ENCODE results near the gene ZBTB7A. TPM values are rescaled to one million over a fixed set of nuclear protein-coding genes. Genes with fewer than 3 reads are reported as not detected.

The ZBTB7A gene
- total and polyA plus RNA-seq, 8 donors: 7.1 to 49.5 (median 11.4) TPM

DNA sequence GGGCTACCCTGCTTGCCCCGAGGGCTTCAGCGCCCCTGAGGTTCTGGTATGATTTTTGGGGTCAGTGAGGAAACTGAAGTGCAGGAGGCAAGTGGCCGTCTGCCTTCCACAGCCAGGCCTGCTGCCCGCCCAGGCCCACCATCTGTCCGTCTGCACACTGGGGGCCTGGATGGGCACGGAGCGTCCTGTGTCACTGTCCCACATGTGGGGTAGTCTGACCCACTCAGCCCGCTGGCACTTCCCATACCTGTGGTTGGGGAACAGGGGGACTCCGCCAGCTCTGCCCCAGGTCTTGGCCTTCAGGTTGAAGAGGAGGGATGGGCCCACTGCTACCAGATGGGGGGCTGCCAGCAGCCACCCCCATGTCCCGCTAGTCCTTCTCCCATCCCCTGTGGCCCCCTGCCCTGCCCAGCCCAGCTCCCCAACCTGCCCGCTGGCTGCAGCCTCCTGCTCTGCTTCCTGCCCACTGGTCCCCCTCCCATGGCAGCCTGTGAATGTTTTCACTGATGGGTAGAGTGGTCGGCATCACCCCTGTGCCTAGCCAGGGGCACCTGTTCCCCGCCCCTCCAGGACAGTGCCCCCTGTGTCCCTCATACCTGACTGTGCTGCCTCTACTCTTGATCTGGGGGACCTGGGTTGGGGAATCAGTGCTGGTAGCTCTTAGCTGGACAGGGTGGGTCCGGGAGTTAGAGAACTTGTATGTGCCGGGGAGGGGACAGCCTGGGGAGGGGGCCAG lies 49.6 kb downstream of the ZBTB7A start:
- Histone ChIP-seq H3K4me1 (peaks cover 0 to 13% of the 10 kb centered on the region in 2 donors), H3K36me3 (peaks cover 0 to 68% of the 10 kb centered on the region in 2 donors), H3K27me3 (no peaks in the 10 kb centered on the region), H3K9me3 (peaks cover 0 to 2% of the 10 kb centered on the region in 2 donors), H3K27ac (no peak overlapping the region), H3K4me3 (no peak overlapping the region)
- TF ChIP-seq, protein P1, sequence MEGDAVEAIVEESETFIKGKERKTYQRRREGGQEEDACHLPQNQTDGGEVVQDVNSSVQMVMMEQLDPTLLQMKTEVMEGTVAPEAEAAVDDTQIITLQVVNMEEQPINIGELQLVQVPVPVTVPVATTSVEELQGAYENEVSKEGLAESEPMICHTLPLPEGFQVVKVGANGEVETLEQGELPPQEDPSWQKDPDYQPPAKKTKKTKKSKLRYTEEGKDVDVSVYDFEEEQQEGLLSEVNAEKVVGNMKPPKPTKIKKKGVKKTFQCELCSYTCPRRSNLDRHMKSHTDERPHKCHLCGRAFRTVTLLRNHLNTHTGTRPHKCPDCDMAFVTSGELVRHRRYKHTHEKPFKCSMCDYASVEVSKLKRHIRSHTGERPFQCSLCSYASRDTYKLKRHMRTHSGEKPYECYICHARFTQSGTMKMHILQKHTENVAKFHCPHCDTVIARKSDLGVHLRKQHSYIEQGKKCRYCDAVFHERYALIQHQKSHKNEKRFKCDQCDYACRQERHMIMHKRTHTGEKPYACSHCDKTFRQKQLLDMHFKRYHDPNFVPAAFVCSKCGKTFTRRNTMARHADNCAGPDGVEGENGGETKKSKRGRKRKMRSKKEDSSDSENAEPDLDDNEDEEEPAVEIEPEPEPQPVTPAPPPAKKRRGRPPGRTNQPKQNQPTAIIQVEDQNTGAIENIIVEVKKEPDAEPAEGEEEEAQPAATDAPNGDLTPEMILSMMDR (IDR thresholded peaks at IDR 0.05): no peak
- no peak for ATAC-seq
- DNase-seq: no peak
- intact Hi-C loops (cut with DNase I): no loop called here

DNA sequence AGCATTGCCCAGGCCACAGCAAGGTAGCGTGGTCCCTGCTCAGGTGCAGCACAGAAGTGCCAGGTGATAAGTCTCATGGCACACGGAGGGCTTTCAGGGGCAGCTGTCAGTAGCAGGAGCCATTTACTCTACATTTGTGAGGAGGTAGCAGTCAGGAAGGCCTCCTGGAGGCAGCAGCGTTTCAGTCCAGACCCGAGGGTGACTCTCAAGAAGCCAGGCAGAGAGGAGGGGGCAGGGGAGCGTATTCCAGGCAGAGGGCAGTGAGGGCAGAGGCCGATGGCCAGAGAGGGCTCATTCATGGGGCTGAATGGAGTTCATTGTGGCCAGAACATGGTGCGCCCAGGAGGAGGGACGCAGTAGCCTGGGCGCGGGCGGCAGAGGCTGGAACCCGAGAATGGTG lies 50.2 kb downstream of the ZBTB7A start:
- intact Hi-C loops (cut with DNase I): no loop called here
- Histone ChIP-seq H3K27ac (no peak overlapping the region), H3K9me3 (no peaks in the 10 kb centered on the region), H3K4me1 (peaks cover 0 to 13% of the 10 kb centered on the region in 2 donors), H3K4me3 (no peak overlapping the region), H3K36me3 (peaks cover 0 to 68% of the 10 kb centered on the region in 2 donors), H3K27me3 (no peaks in the 10 kb centered on the region)
- ATAC-seq (no peak), DNase-seq (no peak)
- TF ChIP-seq, protein P1 (IDR thresholded peaks at IDR 0.05): no peak

DNA sequence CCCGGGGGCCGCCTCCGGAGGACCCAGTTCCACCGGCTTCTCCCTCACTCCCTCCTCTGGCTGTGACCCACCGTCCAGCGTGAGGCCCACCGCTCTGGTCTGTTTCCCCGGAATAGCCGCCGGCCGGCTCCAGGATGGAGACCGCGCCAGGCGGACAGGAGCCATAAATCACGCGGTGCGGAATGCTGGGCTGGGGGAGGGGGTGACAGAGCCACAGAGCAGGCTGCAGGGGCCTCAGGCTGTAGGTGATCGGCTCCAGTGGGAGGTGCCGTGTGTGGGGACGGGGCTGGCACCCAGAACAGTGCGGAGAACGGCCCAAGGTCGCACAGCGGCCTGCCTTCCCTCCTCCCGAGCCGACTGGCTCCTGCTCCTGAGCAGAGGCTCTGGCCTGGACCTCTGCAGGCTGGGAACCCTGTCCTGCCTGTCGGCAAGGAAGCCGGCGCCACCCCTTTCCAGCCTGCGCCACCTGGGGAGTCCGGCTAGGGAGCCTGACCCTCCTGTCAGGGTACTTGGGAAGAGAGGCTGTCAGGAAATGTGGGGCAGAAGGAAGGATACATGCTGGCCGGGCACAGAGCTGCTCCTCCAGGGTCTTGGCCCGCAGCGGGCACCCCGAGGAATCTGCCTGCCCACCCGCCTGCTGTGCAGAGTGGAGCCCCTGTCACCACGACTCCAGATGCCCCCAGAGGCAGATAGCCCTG lies 50.8 kb downstream of the ZBTB7A start:
- intact Hi-C loops (cut with DNase I): no loop called here
- H3K4me3 ChIP-seq: no peak overlapping the region
- DNase-seq (no peak), ATAC-seq (no peak)
- H3K36me3 ChIP-seq: peaks cover 0 to 72% of the 10 kb centered on the region in 2 donors
- TF ChIP-seq, protein P1 (IDR thresholded peaks at IDR 0.05): no peak
- no peaks in the 10 kb centered on the region for H3K27me3 ChIP-seq
- H3K27ac ChIP-seq: peak overlapping the region in 1 of 2 donors; percentile 53
- H3K4me1 ChIP-seq: peaks cover 0 to 18% of the 10 kb centered on the region in 2 donors
- H3K9me3 ChIP-seq: no peaks in the 10 kb centered on the region

DNA sequence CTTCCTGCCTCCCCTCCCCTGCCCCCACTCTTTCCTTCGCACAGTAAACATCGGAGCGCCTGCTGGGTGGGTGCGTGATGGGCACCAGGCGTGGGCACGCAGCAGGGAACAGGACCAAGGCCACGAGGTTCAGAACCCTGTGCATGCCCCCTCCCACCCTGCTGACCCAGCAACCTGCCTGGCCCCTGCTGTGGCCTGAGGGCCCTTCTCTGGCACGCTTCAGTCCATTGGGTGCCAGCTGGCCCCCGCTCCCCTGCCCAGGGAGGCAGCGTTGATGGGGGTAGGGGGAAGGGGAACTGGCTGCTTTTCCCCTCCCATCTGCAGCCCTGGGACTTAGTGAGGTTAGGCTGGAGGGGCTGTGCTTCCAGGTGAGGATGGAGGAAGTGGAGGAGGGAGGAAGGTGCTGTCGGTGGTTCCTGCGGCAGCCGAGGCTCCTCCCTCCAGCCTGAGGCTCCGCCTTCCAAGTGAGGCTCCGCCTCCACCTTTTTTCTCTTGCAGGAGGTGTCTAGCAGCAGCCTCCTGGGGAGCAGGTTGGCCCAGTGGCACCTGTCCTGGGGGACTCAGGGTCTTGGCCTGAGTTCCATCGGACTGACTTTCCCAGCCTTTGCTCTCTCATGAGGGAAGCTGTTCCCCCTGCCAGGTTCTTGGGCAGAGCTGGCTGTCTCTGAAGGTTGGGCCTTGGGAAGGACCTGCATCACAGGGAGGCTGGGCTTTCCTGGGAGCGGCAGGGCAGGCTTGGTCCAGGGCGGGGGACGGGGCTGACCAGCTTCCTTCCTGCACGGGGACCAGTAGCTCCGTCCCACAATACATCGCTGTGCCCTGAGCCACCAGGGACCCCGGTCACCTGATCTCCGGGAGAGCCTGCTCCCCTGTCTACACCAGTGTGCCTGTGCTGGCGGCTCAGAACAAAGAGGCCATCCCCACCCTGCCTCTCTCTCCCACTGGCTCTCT lies 51.9 kb downstream of the ZBTB7A start:
- DNase-seq: no peak
- Histone ChIP-seq H3K9me3 (no peaks in the 10 kb centered on the region), H3K4me3 (no peak overlapping the region), H3K27me3 (no peaks in the 10 kb centered on the region), H3K36me3 (peaks cover 0 to 75% of the 10 kb centered on the region in 2 donors), H3K27ac (peak overlapping the region; percentile 29 to 53), H3K4me1 (peaks cover 0 to 29% of the 10 kb centered on the region in 2 donors)
- TF ChIP-seq, protein P1 (IDR thresholded peaks at IDR 0.05): no peak
- intact Hi-C loops (cut with DNase I): no loop called here
- ATAC-seq: peak; percentile 6
